ENCODE measurements around the gene GTPBP4. TPM values are rescaled to one million over a fixed set of nuclear protein-coding genes. Genes with fewer than 3 reads are reported as not detected.

GTPBP4 gene
- total RNA-seq, 1 donor from 2014 or later: 45.0 TPM

DNA sequence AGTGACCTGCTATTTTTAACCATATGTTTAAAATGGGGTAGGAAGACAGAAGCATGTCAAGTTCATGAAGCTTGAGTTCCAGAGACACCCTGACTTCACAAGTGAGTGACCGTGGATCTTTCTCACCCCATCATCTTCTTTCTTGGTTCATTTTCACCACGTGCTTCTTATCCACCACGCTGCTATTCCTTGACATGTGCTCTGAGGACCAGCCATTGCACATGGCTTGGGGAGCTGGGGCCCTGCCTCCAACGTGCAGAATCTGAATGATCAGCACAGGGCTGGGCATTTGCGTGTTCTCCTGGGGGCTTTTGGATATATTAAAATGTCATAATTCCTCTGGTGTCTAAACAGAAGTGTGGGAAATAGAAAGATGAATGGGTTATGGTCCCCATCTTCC is 25.0 kb upstream of the GTPBP4 start:
- no peak for DNase-seq (ENCODE audit: low read depth)
- no peaks in the 10 kb centered on the region for H3K36me3 ChIP-seq (ENCODE audit: control insufficient read depth, insufficient read depth, low read length)
- H3K27me3 ChIP-seq (ENCODE audit: control insufficient read depth, insufficient read depth, low read length): no peaks in the 10 kb centered on the region
- no peak for FAIRE-seq
- H3K4me3 ChIP-seq (ENCODE audit: low read depth, low read length): no peak overlapping the region
- TF ChIP-seq, protein P1, sequence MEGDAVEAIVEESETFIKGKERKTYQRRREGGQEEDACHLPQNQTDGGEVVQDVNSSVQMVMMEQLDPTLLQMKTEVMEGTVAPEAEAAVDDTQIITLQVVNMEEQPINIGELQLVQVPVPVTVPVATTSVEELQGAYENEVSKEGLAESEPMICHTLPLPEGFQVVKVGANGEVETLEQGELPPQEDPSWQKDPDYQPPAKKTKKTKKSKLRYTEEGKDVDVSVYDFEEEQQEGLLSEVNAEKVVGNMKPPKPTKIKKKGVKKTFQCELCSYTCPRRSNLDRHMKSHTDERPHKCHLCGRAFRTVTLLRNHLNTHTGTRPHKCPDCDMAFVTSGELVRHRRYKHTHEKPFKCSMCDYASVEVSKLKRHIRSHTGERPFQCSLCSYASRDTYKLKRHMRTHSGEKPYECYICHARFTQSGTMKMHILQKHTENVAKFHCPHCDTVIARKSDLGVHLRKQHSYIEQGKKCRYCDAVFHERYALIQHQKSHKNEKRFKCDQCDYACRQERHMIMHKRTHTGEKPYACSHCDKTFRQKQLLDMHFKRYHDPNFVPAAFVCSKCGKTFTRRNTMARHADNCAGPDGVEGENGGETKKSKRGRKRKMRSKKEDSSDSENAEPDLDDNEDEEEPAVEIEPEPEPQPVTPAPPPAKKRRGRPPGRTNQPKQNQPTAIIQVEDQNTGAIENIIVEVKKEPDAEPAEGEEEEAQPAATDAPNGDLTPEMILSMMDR (IDR thresholded peaks at IDR 0.05; ENCODE audit: insufficient read depth, low read length, severe bottlenecking): no peak

DNA sequence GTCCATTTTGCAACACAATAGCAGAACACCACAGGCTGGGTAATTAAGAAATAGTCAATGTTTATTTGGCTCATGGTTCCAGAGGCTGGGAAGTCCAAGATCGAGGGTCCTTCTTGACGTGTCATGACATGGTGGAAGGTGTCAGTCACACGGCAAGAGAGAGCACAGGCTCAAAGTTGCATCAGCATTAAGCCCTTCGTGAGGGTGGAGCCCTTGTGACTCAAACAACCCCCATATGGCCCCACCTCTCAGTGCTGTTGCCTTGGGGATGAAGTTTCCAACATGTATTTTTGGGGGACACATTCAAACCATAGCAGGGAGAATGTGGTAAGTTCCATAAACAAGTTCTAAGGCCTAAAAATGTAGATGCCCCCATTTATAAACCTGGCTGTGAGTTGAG is 24.6 kb upstream of the GTPBP4 start:
- TF ChIP-seq, protein P1 (IDR thresholded peaks at IDR 0.05; ENCODE audit: insufficient read depth, low read length, severe bottlenecking): no peak
- no peak for FAIRE-seq
- peaks cover 1% of the 10 kb centered on the region for H3K27me3 ChIP-seq (ENCODE audit: control insufficient read depth, insufficient read depth, low read length)
- DNase-seq (ENCODE audit: low read depth): peak; percentile 25
- no peak overlapping the region for H3K4me3 ChIP-seq (ENCODE audit: low read depth, low read length)
- no peaks in the 10 kb centered on the region for H3K36me3 ChIP-seq (ENCODE audit: control insufficient read depth, insufficient read depth, low read length)

DNA sequence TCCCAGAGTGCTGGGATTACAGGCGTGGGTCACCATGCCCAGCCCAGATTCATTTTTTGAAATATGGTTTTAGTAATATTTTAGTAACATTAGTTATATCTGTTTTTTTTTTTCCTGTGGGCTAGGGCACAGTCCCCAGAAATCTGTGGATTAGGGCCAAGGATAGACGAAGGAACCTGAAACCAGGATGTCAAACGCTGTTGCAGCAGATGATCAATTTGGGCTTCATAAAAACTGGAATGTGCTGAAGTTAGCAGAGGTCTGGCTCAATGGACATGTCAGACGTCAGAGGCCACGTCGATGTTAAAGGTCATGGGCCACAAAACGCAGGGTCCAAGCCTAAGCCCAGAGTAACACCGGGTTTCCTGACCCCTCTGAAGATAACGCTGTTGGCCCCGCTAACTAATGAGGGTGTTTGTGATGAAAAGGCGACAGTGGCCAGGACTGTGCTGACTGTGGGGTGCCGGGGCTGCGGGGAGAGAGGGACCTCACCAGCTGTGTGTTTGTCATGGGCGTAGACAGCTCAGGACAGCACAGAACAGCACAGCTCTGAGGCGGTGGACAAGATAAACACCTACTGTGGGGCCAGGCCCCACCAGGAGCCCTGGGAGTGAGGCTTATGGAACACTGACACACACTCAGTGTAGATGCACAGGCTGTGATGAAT is 23.8 kb upstream of the GTPBP4 start:
- DNase-seq (ENCODE audit: low read depth) (no peak), FAIRE-seq (no peak)
- H3K36me3 ChIP-seq (ENCODE audit: control insufficient read depth, insufficient read depth, low read length): no peaks in the 10 kb centered on the region
- peaks cover 2% of the 10 kb centered on the region for H3K27me3 ChIP-seq (ENCODE audit: control insufficient read depth, insufficient read depth, low read length)
- H3K4me3 ChIP-seq (ENCODE audit: low read depth, low read length): no peak overlapping the region
- TF ChIP-seq, protein P1 (IDR thresholded peaks at IDR 0.05; ENCODE audit: insufficient read depth, low read length, severe bottlenecking): no peak

DNA sequence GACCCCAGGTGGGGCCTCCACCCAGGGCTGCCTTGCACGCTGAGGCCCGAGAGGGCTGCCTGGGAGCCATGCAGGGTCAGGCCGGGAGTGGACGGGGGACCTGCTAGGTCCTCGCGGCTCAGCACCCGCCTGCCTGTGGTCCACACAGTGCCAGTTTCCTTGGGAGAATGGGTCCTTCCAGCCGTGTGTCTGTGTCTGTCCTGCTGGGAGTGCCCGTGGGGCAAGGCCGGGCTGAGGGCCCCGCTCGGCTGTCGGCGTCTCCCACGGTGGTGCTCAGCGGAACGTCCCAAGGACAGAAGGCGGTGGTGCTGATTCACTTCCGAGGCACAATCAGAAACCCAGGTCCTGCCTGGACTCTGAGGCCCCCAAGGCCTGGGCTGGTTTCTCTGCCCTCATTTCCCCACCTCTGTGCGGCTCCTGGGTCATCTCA is 23.2 kb upstream of the GTPBP4 start:
- no peak for DNase-seq (ENCODE audit: low read depth)
- TF ChIP-seq, protein P1 (IDR thresholded peaks at IDR 0.05; ENCODE audit: insufficient read depth, low read length, severe bottlenecking): no peak
- H3K4me3 ChIP-seq (ENCODE audit: low read depth, low read length): no peak overlapping the region
- no peaks in the 10 kb centered on the region for H3K36me3 ChIP-seq (ENCODE audit: control insufficient read depth, insufficient read depth, low read length)
- no peak for FAIRE-seq
- H3K27me3 ChIP-seq (ENCODE audit: control insufficient read depth, insufficient read depth, low read length): peaks cover 2% of the 10 kb centered on the region

DNA sequence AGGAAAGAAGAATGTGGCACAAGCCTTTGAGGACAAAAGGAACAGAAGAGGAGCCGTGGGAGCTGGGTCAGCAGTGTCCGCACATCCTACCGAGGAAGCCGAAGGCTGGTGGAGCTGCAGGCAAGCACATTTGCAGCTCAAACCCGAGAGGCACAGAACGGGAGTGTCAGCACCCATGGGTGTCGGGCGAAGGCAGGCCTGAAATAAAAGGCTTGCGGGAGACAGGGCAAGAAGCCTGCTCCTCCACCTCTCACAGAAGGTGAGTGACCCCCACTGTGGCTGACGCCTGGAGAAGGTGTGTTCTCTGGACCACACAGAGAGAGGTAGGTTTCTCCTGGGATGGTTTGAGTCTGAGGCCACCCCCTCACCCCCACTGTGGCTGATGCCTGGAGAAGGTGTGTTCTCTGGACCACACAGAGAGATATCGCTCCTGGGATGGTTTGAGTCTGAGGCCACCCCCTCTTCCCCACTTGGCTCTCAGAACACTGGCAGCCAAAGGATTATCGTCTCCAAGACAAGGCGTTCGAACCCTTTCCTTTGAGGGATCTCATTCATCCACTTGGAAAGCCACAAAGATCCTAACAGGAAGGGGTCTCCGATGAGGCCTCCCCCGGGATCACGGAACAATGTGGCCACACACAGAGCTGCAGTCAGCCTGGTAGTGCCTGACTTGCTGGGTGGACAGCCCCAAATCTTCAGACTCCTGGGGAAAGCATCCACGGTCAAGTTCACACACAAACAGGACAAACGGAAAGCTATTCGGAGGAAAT is 21.6 kb upstream of the GTPBP4 start:
- FAIRE-seq (peak; percentile 47), DNase-seq (ENCODE audit: low read depth) (no peak)
- H3K4me3 ChIP-seq (ENCODE audit: low read depth, low read length): no peak overlapping the region
- TF ChIP-seq, protein P1 (IDR thresholded peaks at IDR 0.05; ENCODE audit: insufficient read depth, low read length, severe bottlenecking): no peak
- H3K36me3 ChIP-seq (ENCODE audit: control insufficient read depth, insufficient read depth, low read length): no peaks in the 10 kb centered on the region
- H3K27me3 ChIP-seq (ENCODE audit: control insufficient read depth, insufficient read depth, low read length): peaks cover 3% of the 10 kb centered on the region
